NB4 (cell line): ENCODE measurements around the gene SKAP1.

Experiments
- CTCF ChIP-seq: IDR thresholded peaks from one replicate; pipeline ENCODE4 v1.5.1; 2012; ENCODE audit warnings: low read depth, low read length
- POLR2A ChIP-seq: IDR thresholded peaks from 2 replicates; pipeline ENCODE4 v1.6.1; 2011; ENCODE audit warnings: mild to moderate bottlenecking; ENCODE audit not compliant: insufficient read length; ENCODE audit errors: extremely low read depth

- TF ChIP-seq CTCF, result no peak
- no peak for TF ChIP-seq POLR2A
These were observed 269.6 kb downstream of the SKAP1 start for GRCh38 chr17:48160177-48161081.
